ENCODE results near the gene PLPP4. TPM values are rescaled to one million over a fixed set of nuclear protein-coding genes. Genes with fewer than 3 reads are reported as not detected.

PLPP4 gene
- total and polyA plus RNA-seq, 2 donors (not counting 1 experiment from before 2014, with no cell fraction given), result 0.22 to 1.2 TPM

- Histone ChIP-seq H3K9ac (ENCODE audit: insufficient read depth, low read length) (no peak overlapping the region), H3K4me2 (ENCODE audit: extremely low read depth, insufficient read depth, low read length) (no peak overlapping the region), H3K4me1 (ENCODE audit: control insufficient read depth, extremely low read depth, insufficient read depth, low read length) (no peaks in the 10 kb centered on the region), H3K9me3 (ENCODE audit: control insufficient read depth, insufficient read depth, low read depth, low read length) (no peaks in the 10 kb centered on the region), H2AFZ (ENCODE audit: low read length) (no peak overlapping the region), H3K4me3 (replicated peaks in 1 of 4; ENCODE audit: control extremely low read depth in 1 of 4, insufficient read depth in 1 of 4, low read depth in 3 of 4, low read length in 4 of 4) (no peak overlapping the region), H3K79me2 (ENCODE audit: control insufficient read depth, insufficient read depth, low read length) (no peaks in the 10 kb centered on the region), H4K20me1 (ENCODE audit: control insufficient read depth, extremely low read depth, insufficient read depth, low read length) (no peaks in the 10 kb centered on the region), H3K36me3 (ENCODE audit: control insufficient read depth, insufficient read depth, low read length) (no peaks in the 10 kb centered on the region), H3K27ac (ENCODE audit: insufficient read depth, low read length) (no peak overlapping the region), H3K27me3 (ENCODE audit: control insufficient read depth, insufficient read depth, low read length) (no peaks in the 10 kb centered on the region)
- peak in 1 of 2 donors; percentile 53 for DNase-seq (ENCODE audit: low read depth in 2 of 2)
- no peak for TF ChIP-seq EZH2 (IDR thresholded peaks at IDR 0.05; ENCODE audit: low read length, missing control alignments)
- no peak for TF ChIP-seq CTCF (conservative IDR thresholded peaks at IDR 0.05 in 1 of 2, IDR thresholded peaks at IDR 0.05 in 1 of 2; ENCODE audit: low read depth in 1 of 2, low read length in 2 of 2)
Measured at GRCh38 chr10:120600871-120601649, 144.0 kb downstream of the PLPP4 start.

- no peak overlapping the region for H3K9ac ChIP-seq (ENCODE audit: insufficient read depth, low read length)
- no peak for TF ChIP-seq EZH2 (IDR thresholded peaks at IDR 0.05; ENCODE audit: low read length, missing control alignments)
- H3K27me3 ChIP-seq (ENCODE audit: control insufficient read depth, insufficient read depth, low read length), result no peaks in the 10 kb centered on the region
- no peaks in the 10 kb centered on the region for H3K9me3 ChIP-seq (ENCODE audit: control insufficient read depth, insufficient read depth, low read depth, low read length)
- DNase-seq (ENCODE audit: low read depth in 2 of 2), result no peak
- H3K79me2 ChIP-seq (ENCODE audit: control insufficient read depth, insufficient read depth, low read length), result no peaks in the 10 kb centered on the region
- no peaks in the 10 kb centered on the region for H4K20me1 ChIP-seq (ENCODE audit: control insufficient read depth, extremely low read depth, insufficient read depth, low read length)
- no peaks in the 10 kb centered on the region for H3K4me1 ChIP-seq (ENCODE audit: control insufficient read depth, extremely low read depth, insufficient read depth, low read length)
- H3K27ac ChIP-seq (ENCODE audit: insufficient read depth, low read length), result no peak overlapping the region
- H2AFZ ChIP-seq (ENCODE audit: low read length), result no peak overlapping the region
- H3K4me2 ChIP-seq (ENCODE audit: extremely low read depth, insufficient read depth, low read length), result no peak overlapping the region
- H3K4me3 ChIP-seq (replicated peaks in 1 of 4; ENCODE audit: control extremely low read depth in 1 of 4, insufficient read depth in 1 of 4, low read depth in 3 of 4, low read length in 4 of 4), result no peak overlapping the region
- no peaks in the 10 kb centered on the region for H3K36me3 ChIP-seq (ENCODE audit: control insufficient read depth, insufficient read depth, low read length)
Measured at GRCh38 chr10:120601999-120602398, 145.0 kb downstream of the PLPP4 start.

- TF ChIP-seq EZH2 (IDR thresholded peaks at IDR 0.05; ENCODE audit: low read length, missing control alignments) (no peak), CTCF (conservative IDR thresholded peaks at IDR 0.05 in 1 of 2, IDR thresholded peaks at IDR 0.05 in 1 of 2; ENCODE audit: low read depth in 1 of 2, low read length in 2 of 2) (no peak)
- Histone ChIP-seq H2AFZ (ENCODE audit: low read length) (no peak overlapping the region), H3K4me2 (ENCODE audit: extremely low read depth, insufficient read depth, low read length) (no peak overlapping the region), H3K36me3 (ENCODE audit: control insufficient read depth, insufficient read depth, low read length) (no peaks in the 10 kb centered on the region), H3K4me1 (ENCODE audit: control insufficient read depth, extremely low read depth, insufficient read depth, low read length) (no peaks in the 10 kb centered on the region), H3K4me3 (replicated peaks in 1 of 4; ENCODE audit: control extremely low read depth in 1 of 4, insufficient read depth in 1 of 4, low read depth in 3 of 4, low read length in 4 of 4) (no peak overlapping the region), H3K79me2 (ENCODE audit: control insufficient read depth, insufficient read depth, low read length) (no peaks in the 10 kb centered on the region), H4K20me1 (ENCODE audit: control insufficient read depth, extremely low read depth, insufficient read depth, low read length) (no peaks in the 10 kb centered on the region), H3K9ac (ENCODE audit: insufficient read depth, low read length) (no peak overlapping the region), H3K27ac (ENCODE audit: insufficient read depth, low read length) (no peak overlapping the region), H3K9me3 (ENCODE audit: control insufficient read depth, insufficient read depth, low read depth, low read length) (no peaks in the 10 kb centered on the region), H3K27me3 (ENCODE audit: control insufficient read depth, insufficient read depth, low read length) (no peaks in the 10 kb centered on the region)
- DNase-seq (ENCODE audit: low read depth in 2 of 2), result no peak
Measured at GRCh38 chr10:120605410-120605809, 148.4 kb downstream of the PLPP4 start.

Data from fibroblast of lung (primary cell).